GM19467 (cell line): Measurements from ENCODE around the gene METAP1.
"Not testable (repeated sequence)": the region's sequence is repeated elsewhere in the genome, so short reads cannot be mapped to it uniquely, and the experiment has no call there.

Experiments used
- ATAC-seq: cut with Tn5 transposase; IDR thresholded peaks from one replicate; pipeline ENCODE4 v1.9.1; 2021; ENCODE audit warnings: mild to moderate bottlenecking, moderate library complexity; ENCODE audit not compliant: unreplicated experiment

METAP1 gene

GRCh38 chr4:98996765-98997068 lies 1.2 kb downstream of the METAP1 start:
- no peak for ATAC-seq

GRCh38 chr4:98997166-98997565 lies 1.6 kb downstream of the METAP1 start:
- ATAC-seq = no peak

GRCh38 chr4:98998551-98998950 lies 3.0 kb downstream of the METAP1 start:
- ATAC-seq = no peak

- no peak for ATAC-seq
These were observed 6.8 kb downstream of the METAP1 start for GRCh38 chr4:99002279-99002678.

- ATAC-seq = no peak
These were observed 12.5 kb downstream of the METAP1 start for GRCh38 chr4:99008051-99008450.

GRCh38 chr4:99011910-99012309 lies 16.4 kb downstream of the METAP1 start:
- no peak for ATAC-seq

GRCh38 chr4:99013402-99013843 lies 17.9 kb downstream of the METAP1 start:
- ATAC-seq = no peak

GRCh38 chr4:99013884-99014523 lies 18.5 kb downstream of the METAP1 start:
- no peak for ATAC-seq

- ATAC-seq = no peak
These were observed 25.9 kb downstream of the METAP1 start for GRCh38 chr4:99021386-99021785.

GRCh38 chr4:99022566-99022965 lies 27.0 kb downstream of the METAP1 start:
- no peak for ATAC-seq

GRCh38 chr4:99023800-99024251 lies 28.3 kb downstream of the METAP1 start:
- not testable (repeated sequence) for ATAC-seq

GRCh38 chr4:99024481-99025275 lies 29.2 kb downstream of the METAP1 start:
- ATAC-seq = no peak

- ATAC-seq = no peak
These were observed 30.0 kb downstream of the METAP1 start for GRCh38 chr4:99025506-99025905.

- no peak for ATAC-seq
These were observed 31.8 kb downstream of the METAP1 start for GRCh38 chr4:99027304-99027703.

- ATAC-seq = no peak
These were observed 32.7 kb downstream of the METAP1 start for GRCh38 chr4:99028187-99028586.

GRCh38 chr4:99029018-99029735 lies 33.7 kb downstream of the METAP1 start:
- no peak for ATAC-seq

- no peak for ATAC-seq
These were observed 34.3 kb downstream of the METAP1 start for GRCh38 chr4:99029852-99030251.

- ATAC-seq = no peak
These were observed 38.4 kb downstream of the METAP1 start for GRCh38 chr4:99033956-99034355.

GRCh38 chr4:99038213-99038612 lies 42.7 kb downstream of the METAP1 start:
- no peak for ATAC-seq

- no peak for ATAC-seq
These were observed 47.8 kb downstream of the METAP1 start for GRCh38 chr4:99043346-99043745.

- no peak for ATAC-seq
These were observed 52.2 kb downstream of the METAP1 start for GRCh38 chr4:99047710-99048109.

GRCh38 chr4:99052902-99053301 lies 57.4 kb downstream of the METAP1 start:
- no peak for ATAC-seq
